T-helper 22 cell (primary cell): ENCODE results near the gene AKR1C1.
"Not testable (repeated sequence)": the region's sequence is repeated elsewhere in the genome, so short reads cannot be mapped to it uniquely, and the experiment has no call there.

Experiments used
- DNase-seq: peaks from one replicate; pipeline ENCODE4 v3.0.0-alpha.2; 2020; ENCODE audit warnings: low read depth

AKR1C1 gene

DNA sequence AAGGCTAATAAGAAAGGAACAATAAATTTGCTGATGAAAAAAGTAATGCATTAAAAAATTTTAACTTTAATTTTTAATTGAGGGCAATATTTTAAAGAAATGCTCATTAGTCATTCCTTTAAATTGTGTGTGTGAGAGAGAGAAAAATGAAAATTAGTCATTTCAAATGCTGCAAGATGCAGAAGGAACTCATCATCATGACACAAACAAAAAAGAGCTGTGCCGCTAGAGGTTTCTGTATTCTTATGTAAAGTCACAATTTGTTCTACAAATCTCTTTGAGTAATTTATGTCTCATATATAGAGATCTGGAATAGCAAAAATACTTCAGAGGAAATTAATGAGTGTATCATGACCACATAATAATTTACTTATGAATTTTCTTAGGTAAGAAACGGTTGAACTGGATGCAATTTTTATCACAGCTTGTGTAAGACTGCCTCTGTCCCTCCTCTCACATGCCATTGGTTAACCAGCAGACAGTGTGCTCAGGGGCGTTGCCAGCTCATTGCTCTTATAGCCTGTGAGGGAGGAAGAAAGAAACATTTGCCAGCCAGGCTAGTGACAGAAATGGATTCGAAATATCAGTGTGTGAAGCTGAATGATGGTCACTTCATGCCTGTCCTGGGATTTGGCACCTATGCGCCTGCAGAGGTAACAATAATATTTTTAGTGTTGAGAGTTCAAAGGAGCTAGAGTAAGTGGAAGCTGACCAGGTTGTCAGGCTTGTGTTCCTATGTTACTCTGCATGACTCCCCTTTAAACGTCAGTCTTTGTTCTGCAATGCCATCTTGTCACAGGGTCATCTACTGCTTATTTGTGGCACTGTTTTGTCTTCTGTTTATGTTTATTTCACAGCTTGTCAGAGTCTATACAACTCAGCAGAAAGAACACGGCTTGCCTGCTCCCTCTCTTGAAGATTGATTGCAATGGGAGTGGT lies at the start of gene AKR1C1:
TSS of gene AKR1C1 (plus strand) at position 540 of the 939 bp plus-strand sequence. CDS start at position 570, 30 bp downstream.
- not testable (repeated sequence) for DNase-seq

GRCh38 chr10:4914213-4914850 lies 48.9 kb upstream of the AKR1C1 start:
- no peak for DNase-seq

DNA sequence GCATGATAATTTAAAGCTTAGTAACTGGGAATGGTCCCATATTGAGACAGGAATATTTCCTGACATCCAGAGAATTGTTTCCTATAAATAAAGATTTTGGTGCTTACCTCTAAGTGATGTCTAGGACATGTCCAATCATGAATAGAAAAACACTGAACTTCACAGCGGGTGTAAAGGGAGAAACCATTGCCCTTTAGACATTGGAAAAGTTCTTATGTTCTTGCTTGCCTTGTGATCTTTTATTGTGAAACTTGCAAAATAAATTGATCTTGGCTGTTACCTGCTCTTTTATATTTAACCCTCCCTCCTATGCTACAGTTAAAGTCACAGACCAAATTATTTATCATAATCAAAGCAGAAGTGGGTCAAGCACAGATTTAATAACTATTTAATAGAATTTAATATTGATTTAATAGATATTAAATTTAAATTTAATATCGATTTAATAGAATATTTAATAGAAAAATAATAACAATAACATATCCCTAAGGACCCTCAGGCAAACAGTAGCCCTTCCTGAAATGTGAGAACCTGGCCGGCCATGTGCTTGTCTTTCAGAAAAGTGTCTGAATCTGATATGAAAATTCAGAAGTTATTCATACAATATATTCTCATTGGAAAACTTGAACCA lies 47.0 kb upstream of the AKR1C1 start:
- DNase-seq = no peak

DNA sequence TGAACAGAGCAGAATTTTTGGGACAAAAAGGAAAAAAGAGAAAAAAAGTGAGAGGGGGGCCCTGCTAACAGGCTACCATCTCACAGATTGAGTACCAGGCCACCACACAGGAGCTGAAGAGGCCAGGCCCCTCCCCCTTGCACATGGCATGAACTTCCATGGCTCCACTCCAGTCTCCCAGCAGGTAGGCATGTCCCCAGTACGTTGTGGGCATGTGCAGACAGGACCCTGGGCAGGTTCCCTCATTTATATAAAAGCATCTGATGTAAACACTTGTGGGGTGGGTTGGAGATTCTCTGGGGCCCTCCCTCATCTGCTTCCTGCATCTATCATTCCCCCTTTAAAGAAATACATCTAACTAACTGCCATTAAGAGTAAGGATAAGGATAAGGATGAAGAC lies 45.0 kb upstream of the AKR1C1 start:
- DNase-seq = no peak

DNA sequence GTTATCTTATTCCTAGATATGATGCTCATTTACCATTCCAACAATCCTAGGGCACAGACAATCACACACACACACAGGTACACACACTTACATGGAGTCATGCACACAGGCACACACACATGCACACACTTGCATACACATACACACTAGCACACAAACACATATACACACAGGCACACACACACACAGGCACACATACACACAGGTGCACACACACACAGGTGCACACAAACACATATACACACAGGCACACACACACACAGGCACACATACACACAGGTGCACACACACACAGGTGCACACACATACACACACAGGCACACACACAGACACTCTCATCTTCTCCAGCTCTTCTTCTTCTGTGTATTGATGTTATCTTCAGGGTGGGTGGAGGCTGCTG lies 38.7 kb upstream of the AKR1C1 start:
- DNase-seq = not testable (repeated sequence)

DNA sequence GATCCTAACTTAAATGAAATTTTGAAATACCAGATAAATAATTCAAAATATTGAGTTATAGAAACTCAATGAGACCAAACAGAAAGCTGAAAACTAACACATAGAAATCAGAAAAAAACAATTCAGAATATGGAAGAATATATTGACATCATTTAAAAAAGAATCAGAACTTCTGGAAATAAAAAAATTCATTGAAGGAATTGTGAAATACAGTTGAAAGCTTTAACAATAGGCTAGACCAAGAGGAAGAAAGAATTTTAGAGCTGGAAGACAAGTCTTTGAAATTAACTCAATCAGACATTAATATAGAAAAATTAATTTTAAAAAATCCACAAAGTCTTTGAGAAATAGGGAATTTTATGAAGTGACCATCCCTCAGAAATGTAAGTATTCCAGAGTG lies 36.8 kb upstream of the AKR1C1 start:
- no peak for DNase-seq

DNA sequence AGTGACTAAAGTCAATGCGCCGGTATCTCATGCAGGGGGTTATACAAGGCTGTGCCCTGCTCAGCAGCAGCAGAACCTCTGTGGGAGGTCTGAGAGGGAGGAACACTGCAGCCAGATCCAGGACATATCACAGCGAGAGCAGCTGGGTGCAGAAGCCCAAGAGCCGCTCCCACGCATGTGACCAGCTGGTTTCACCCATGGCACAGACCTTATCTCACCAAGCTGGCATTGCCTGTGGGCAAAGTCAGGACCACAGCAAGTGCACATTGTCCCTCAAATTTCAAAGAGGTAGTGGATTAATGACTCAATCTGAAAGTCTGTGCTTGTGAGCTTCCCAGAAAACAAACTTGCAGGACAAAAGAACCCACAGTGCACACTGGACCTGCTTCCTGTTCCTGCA lies 31.6 kb upstream of the AKR1C1 start:
- no peak for DNase-seq

- no peak for DNase-seq
Observed at GRCh38 chr10:4934391-4934987, 28.7 kb upstream of the AKR1C1 start.

DNA sequence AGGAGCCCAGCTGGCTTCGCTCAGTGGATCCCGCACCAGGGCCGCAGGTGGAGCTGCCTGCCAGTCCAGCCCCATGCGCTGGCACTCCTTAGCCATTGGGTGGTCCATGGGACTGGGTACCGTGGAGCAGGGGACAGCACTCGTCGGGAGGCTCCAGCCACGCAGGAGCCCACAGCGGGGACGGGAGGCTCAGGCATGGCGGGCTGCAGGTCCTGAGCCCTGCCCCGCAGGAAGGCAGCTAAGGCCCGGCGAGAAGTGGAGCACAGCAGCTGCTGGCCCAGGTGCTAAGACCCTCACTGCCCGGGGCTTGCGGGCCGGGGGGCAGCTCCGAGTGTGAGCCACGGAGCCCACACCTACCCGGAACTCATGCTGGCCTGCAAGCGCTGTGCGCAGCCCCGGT lies 25.9 kb upstream of the AKR1C1 start:
- no peak for DNase-seq

GRCh38 chr10:4939224-4940072 lies 23.8 kb upstream of the AKR1C1 start:
- DNase-seq = no peak

DNA sequence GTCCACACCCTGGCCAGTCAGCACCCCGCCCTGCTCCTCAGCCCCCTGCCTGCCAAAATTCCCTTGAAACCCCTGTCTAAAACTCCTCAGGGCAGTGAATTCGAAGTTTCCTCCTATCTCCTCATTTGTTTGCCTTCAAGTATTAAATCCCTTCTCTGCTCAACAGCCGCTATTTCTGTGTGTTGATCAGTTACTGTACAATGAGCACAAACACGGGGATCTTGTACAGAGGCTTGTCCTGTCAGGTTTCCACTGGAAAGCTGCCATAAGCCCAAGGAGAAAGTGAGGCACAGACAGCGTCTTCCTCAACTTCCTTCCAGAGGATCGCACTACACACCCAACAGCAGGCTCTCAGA lies 23.2 kb upstream of the AKR1C1 start:
- not testable (repeated sequence) for DNase-seq

DNA sequence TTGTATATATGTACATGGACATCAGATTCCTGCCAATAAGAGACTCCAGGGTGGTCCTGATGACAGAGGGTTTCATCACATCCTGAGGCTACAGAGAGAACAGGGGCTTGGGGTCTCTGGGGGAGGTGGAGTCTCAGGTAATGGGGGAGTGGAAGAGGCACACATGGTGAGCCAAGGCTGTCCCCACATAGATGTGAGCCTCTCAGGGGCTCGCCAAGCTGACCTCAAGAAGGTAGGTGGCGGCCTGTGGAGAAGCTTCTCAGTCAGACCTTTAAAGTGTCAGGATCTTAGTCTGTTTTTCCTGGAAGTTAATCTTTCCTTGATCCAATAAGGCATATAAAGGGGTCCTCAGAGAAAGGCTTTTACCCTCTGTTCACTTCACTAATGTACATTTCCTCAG lies 22.3 kb upstream of the AKR1C1 start:
- not testable (repeated sequence) for DNase-seq

DNA sequence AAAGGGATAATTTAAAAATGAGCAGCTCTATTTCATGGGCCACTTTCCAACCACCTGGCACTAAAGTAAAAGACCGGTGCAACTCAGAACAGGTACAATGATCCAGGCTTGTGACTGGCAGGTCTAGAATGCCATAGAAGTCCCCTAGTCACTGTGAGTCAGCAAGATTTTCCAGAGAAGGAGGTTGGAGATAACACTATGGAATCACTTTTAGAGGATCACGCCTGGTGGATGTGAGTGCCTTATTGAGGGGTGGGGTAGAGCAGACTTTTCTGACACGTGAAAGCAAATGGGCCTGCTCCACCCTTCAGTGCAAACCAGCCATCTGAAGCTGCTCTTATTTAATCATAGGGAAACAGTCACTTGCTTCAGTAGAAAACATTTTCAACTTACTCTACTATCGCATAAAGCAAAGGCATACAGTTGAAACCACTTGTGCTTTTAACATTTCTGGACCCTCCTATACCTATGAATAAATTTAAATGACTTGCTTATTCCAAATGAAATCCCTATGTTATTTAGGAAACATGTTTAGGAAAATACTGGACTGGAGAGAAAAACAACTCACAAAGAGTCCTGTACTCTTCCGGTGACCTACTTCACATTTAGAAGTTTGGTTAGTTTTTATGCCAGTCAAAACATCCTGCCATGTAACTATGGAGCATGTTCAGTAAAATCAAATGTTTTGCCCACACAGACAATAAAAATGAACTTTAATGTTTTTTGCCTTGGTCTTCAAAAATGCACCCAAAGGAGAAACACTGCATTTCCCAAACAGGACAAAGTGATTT lies 21.5 kb upstream of the AKR1C1 start:
- no peak for DNase-seq

- DNase-seq = not testable (repeated sequence)
Observed at GRCh38 chr10:4942931-4943330, 20.3 kb upstream of the AKR1C1 start.

DNA sequence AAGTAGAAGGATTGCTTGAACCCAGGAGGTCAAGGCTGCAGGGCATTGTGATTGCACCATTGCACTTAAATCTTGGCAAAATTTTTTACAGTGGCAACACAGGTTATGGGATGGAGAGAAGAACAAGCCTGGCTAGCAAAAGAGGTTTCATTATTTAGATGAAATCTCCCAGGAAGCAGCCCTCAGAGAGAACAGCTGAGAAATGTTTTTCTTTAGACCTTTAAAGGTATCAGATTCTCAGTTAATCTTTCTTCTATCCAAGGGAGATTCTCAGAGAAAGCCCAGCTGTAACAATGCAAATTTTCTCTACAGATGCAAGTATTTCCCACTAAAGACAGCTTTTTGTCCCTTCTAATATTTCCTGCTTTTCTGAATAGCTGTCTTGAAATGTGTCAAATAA lies 19.8 kb upstream of the AKR1C1 start:
- not testable (repeated sequence) for DNase-seq

DNA sequence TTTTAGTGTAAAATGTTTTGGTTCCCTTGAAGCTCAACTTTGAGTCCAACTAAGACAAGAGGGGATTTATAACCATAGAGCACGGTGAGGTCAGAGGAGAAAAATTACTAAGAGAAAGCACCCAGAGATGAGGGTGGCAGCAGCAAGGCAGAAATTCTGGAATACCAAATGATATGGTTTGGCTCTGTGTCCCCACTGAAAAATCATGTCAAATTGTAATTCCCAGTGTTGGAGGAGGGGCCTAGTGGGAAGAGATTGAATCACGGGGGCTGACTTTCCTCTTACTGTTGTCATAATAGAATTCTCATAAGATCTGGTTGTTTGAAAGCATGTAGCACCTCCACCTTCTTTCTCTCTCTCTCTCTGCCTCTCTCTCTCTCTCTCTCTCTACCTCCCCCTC lies 19.4 kb upstream of the AKR1C1 start:
- no peak for DNase-seq

GRCh38 chr10:4944841-4945240 lies 18.4 kb upstream of the AKR1C1 start:
- no peak for DNase-seq

- no peak for DNase-seq
Observed at GRCh38 chr10:4945766-4946717, 17.2 kb upstream of the AKR1C1 start.

DNA sequence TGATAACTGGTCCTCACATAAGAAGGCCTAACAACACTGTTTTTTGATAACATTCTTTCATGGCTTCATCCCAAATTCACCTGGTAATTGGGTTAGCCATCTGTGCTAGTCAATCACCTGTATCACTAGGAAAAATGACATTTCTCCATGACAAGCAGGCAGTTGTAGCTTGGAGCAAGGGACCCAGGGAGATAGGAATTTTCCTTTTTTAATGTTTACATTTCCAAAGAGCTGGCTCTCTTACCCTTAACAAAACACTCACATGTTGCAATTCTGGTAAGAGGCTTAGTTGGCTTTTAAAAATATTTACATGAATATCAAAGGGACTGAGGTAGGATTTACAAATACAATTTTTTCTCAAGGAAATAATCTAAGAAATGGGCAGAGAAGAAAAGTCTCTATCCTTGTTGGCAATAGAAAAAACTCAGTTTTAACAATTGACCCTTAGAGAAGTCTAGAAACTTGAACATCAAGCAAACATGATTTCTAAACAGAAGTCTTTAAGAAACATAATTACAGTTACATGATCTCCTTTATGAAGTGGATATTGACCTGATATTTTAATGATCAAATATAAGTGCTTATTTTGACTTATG lies 16.1 kb upstream of the AKR1C1 start:
- DNase-seq = no peak
